H1 (cell line): Measurements from ENCODE around the gene PHLPP1. TPM values are rescaled to one million over a fixed set of nuclear protein-coding genes. Genes with fewer than 3 reads are reported as not detected.

Source experiments
- CTCF ChIA-PET: fragments of 300-600 bp; sonication (Branson Sonifier 250); formaldehyde crosslinking; loops from one replicate; lab custom pipeline; 2021; ENCODE audit not compliant: partially characterized antibody; lab: Charles Lee
- POLR2A ChIA-PET: fragments of 300-600 bp; sonication (Branson Sonifier 250); formaldehyde crosslinking; loops from one replicate; lab custom pipeline; 2021; ENCODE audit warnings: inconsistent platforms; ENCODE audit not compliant: partially characterized antibody; lab: Charles Lee
- DNase-seq, 2 experiments: peaks; one replicate each; pipeline versions ENCODE4 v3.0.0 to v3.0.0-alpha.2; 2010 to 2022; ENCODE audit warnings: low spot score in 2 of 2, low read depth in 1 of 2, mixed read lengths in 1 of 2
- FAIRE-seq: peaks from 2 replicates; lab custom pipeline; 2011; peaks lifted over from hg19 to GRCh38; lab: Jason Lieb, UNC
- H2AFZ ChIP-seq: 2 replicates; pipeline ENCODE4 v1.8.1; 2012; ENCODE audit warnings: low read length, inconsistent platforms
- H2AK5ac ChIP-seq: 2 replicates; pipeline ENCODE4 v1.6.1; 2013; ENCODE audit warnings: low read depth, low read length
- H2BK120ac ChIP-seq: replicated peaks from 2 replicates; pipeline ENCODE3; 2013; ENCODE audit warnings: low read depth, low read length, inconsistent platforms
- H2BK12ac ChIP-seq: 2 replicates; pipeline ENCODE4 v1.6.1; 2013; ENCODE audit warnings: low read depth, low read length
- H2BK15ac ChIP-seq: 2 replicates; pipeline ENCODE4 v1.6.1; 2013; ENCODE audit warnings: low read length
- H2BK20ac ChIP-seq: 2 replicates; pipeline ENCODE4 v1.6.1; 2013; ENCODE audit warnings: low read length
- H2BK5ac ChIP-seq: 2 replicates; pipeline ENCODE4 v1.6.1; 2013; ENCODE audit warnings: low read depth, low read length
- H3K14ac ChIP-seq: 2 replicates; pipeline ENCODE4 v1.6.1; 2013; ENCODE audit warnings: inconsistent platforms; ENCODE audit not compliant: insufficient read length
- H3K18ac ChIP-seq: 2 replicates; pipeline ENCODE4 v1.6.1; 2013; ENCODE audit warnings: low read length; ENCODE audit errors: extremely low read depth
- H3K23ac ChIP-seq: 2 replicates; pipeline ENCODE4 v1.6.1; 2013; ENCODE audit warnings: inconsistent platforms; ENCODE audit not compliant: insufficient read length
- H3K23me2 ChIP-seq: 2 replicates; pipeline ENCODE4 v1.6.1; 2013; ENCODE audit warnings: low read depth, low read length
- H3K27ac ChIP-seq: 2 replicates; pipeline ENCODE4 v1.6.1; 2011; ENCODE audit warnings: low read depth, low read length, inconsistent platforms
- H3K27me3 ChIP-seq, 4 experiments: replicated peaks in 1 of 4; 1 replicate in 1 of 4; 2 replicates in 3 of 4; pipeline versions ENCODE4 v1.6.1 to v1.8.1; 2011 to 2013; ENCODE audit warnings: low read length in 3 of 4, mild to moderate bottlenecking in 3 of 4, inconsistent platforms in 2 of 4, mixed read lengths in 2 of 4, moderate library complexity in 1 of 4; ENCODE audit not compliant: control insufficient read depth in 3 of 4, insufficient read depth in 3 of 4; ENCODE audit errors: extremely low read depth in 1 of 4
- H3K36me3 ChIP-seq, 4 experiments: 2 replicates each; pipeline versions ENCODE4 v1.6.1 to v1.8.1; 2011 to 2013; ENCODE audit warnings: mild to moderate bottlenecking in 4 of 4, low read length in 3 of 4, moderate library complexity in 2 of 4, control low read depth in 1 of 4, inconsistent platforms in 1 of 4; ENCODE audit not compliant: insufficient read depth in 4 of 4, control insufficient read depth in 2 of 4
- H3K4ac ChIP-seq: replicated peaks from 2 replicates; pipeline ENCODE3; 2013; ENCODE audit warnings: low read length, low read depth, mixed read lengths, inconsistent platforms; ENCODE audit not compliant: insufficient read length
- H3K4me1 ChIP-seq, 4 experiments: replicated peaks in 1 of 4; 1 replicate in 1 of 4; 2 replicates in 3 of 4; pipeline versions ENCODE4 v1.6.1 to v1.8.1; 2011 to 2013; ENCODE audit warnings: low read length in 3 of 4, inconsistent platforms in 2 of 4, mixed read lengths in 1 of 4; ENCODE audit not compliant: insufficient read depth in 4 of 4, control insufficient read depth in 3 of 4
- H3K4me2 ChIP-seq, 2 experiments: 2 replicates each; pipeline versions ENCODE4 v1.6.1 to v1.8.1; 2011 to 2013; ENCODE audit warnings: low read depth in 2 of 2, low read length in 2 of 2, control low read depth in 1 of 2, inconsistent platforms in 1 of 2, mild to moderate bottlenecking in 1 of 2; ENCODE audit not compliant: insufficient read depth in 1 of 2
- H3K4me3 ChIP-seq, 4 experiments: fragments of 200-600, 300-600 bp in 1 of 4; sonication (generic), shearing (Covaris generic), sonication (Bioruptor Twin) in 1 of 4; 2 replicates each; pipeline versions ENCODE4 v1.5.1 to v1.8.1; 2011 to 2016; ENCODE audit warnings: low read length in 4 of 4, low read depth in 3 of 4, control low read depth in 2 of 4, inconsistent platforms in 2 of 4, mild to moderate bottlenecking in 2 of 4, mixed read lengths in 1 of 4, moderate library complexity in 1 of 4; ENCODE audit not compliant: insufficient read depth in 2 of 4; ENCODE audit errors: extremely low read depth in 1 of 4
- H3K56ac ChIP-seq: replicated peaks from 2 replicates; pipeline ENCODE3; 2013; ENCODE audit warnings: low read depth, mild to moderate bottlenecking, mixed read lengths, low read length, inconsistent platforms; ENCODE audit not compliant: insufficient read length
- H3K79me1 ChIP-seq: 2 replicates; pipeline ENCODE4 v1.6.1; 2013; ENCODE audit warnings: low read depth, low read length, control low read depth
- H3K79me2 ChIP-seq, 2 experiments: 2 replicates each; pipeline versions ENCODE4 v1.6.1 to v1.8.1; 2012 to 2013; ENCODE audit warnings: low read length in 2 of 2, mild to moderate bottlenecking in 2 of 2, inconsistent platforms in 1 of 2; ENCODE audit not compliant: insufficient read depth in 2 of 2, control insufficient read depth in 1 of 2
- H3K9ac ChIP-seq, 4 experiments: replicated peaks in 1 of 4; 1 replicate in 1 of 4; 2 replicates in 3 of 4; pipeline versions ENCODE4 v1.6.1 to v1.8.1; 2011 to 2013; ENCODE audit warnings: low read depth in 3 of 4, low read length in 3 of 4, control low read depth in 2 of 4, mild to moderate bottlenecking in 2 of 4, moderate library complexity in 2 of 4, inconsistent platforms in 1 of 4; ENCODE audit errors: extremely low read depth in 1 of 4
- H3K9me3 ChIP-seq, 2 experiments: 2 replicates each; pipeline versions ENCODE4 v1.6.1 to v1.8.1; 2012 to 2013; ENCODE audit warnings: mild to moderate bottlenecking in 2 of 2, moderate library complexity in 2 of 2, control low read depth in 1 of 2, inconsistent platforms in 1 of 2, low read depth in 1 of 2, low read length in 1 of 2, mixed read lengths in 1 of 2; ENCODE audit not compliant: insufficient read depth in 2 of 2
- H4K20me1 ChIP-seq, 2 experiments: replicated peaks in 1 of 2; 2 replicates each; pipeline versions ENCODE3 to v1.8.1; 2011 to 2013; ENCODE audit warnings: inconsistent platforms in 2 of 2, low read length in 2 of 2, mild to moderate bottlenecking in 1 of 2; ENCODE audit not compliant: insufficient read depth in 2 of 2, control insufficient read depth in 1 of 2
- H4K5ac ChIP-seq: 2 replicates; pipeline ENCODE4 v1.6.1; 2013; ENCODE audit warnings: low read length, low read depth, mixed read lengths, inconsistent platforms; ENCODE audit not compliant: insufficient read length
- H4K8ac ChIP-seq: 2 replicates; pipeline ENCODE4 v1.8.0; 2013; ENCODE audit warnings: mild to moderate bottlenecking, moderate library complexity, low read length, inconsistent platforms; ENCODE audit not compliant: insufficient read depth; ENCODE audit errors: extremely low read depth
- H4K91ac ChIP-seq: replicated peaks from 2 replicates; pipeline ENCODE3; 2013; ENCODE audit warnings: low read length, mixed read lengths, inconsistent platforms; ENCODE audit not compliant: insufficient read length
- WGBS, 2 experiments: shearing (Covaris generic) in 1 of 2; methylation state at CpG; one replicate each; pipeline versions ENCODE4 v1.1.6 to v1.1.7; 2013 to 2015; ENCODE audit warnings: low lambda C conversion rate in 2 of 2, mixed read lengths in 2 of 2, inconsistent platforms in 1 of 2, low coverage in 1 of 2, missing lambda C conversion rate in 1 of 2; ENCODE audit not compliant: insufficient replicate concordance in 2 of 2, insufficient coverage in 1 of 2, insufficient read length in 1 of 2; ENCODE audit errors: extremely low coverage in 1 of 2, missing lambda C conversion rate in 1 of 2; 5-methylcytosine and 5-hydroxymethylcytosine counted together
- polyA plus RNA-seq, 7 experiments: library from polyadenylated mRNA; depleted of rRNA in 3 of 7; stranded (reverse) in 5 of 7; unstranded in 2 of 7; fragments of >200 nt in 5 of 7; fragments of 200-250 nt in 2 of 7; gene quantifications; 1 replicate in 5 of 7; 2 replicates in 1 of 7; 4 replicates in 1 of 7; pipeline versions ENCODE4 v1.2.1 to v1.2.3, GENCODE V29; 2011 to 2013; ENCODE audit warnings: missing spikeins in 2 of 7, mixed read lengths in 2 of 7
- total RNA-seq: library from RNA; stranded (reverse); fragmentation: NEBNext Ultra II Directional; extraction: Animal tissue kit (Norgen Biotek cat#: 25700); gene quantifications from 2 replicates; pipeline ENCODE4 v1.2.1, GENCODE V29; 2021

Gene PHLPP1
- total and polyA plus RNA-seq, 2 of the 8 experiments (the other 6 are each of a cell fraction or from before 2014, with no cell fraction given), result 28.0 to 66.3 TPM

- Histone ChIP-seq H2BK15ac (no peak overlapping the region), H3K4me2 (no peak overlapping the region), H3K4ac (no peak overlapping the region), H3K79me1 (no peaks in the 10 kb centered on the region; the same call in 1 of the 2 replicates), H3K9ac (no peak overlapping the region), H3K36me3 (peaks cover 3 to 36% (median 17%) of the 10 kb centered on the region in 4 experiments; a peak in 7 of 8 replicates), H3K79me2 (no peaks in the 10 kb centered on the region), H3K23ac (no peak overlapping the region), H3K18ac (no peak overlapping the region), H2BK120ac (no peak overlapping the region), H3K4me3 (no peak overlapping the region), H3K9me3 (no peaks in the 10 kb centered on the region), H3K14ac (no peak overlapping the region), H2BK20ac (no peak overlapping the region), H2BK12ac (no peak overlapping the region), H4K20me1 (peaks cover 0 to 2% of the 10 kb centered on the region in 2 experiments), H3K4me1 (peaks cover 0 to 11% (median 6%) of the 10 kb centered on the region in 4 experiments; a peak in 2 of 7 replicates), H4K8ac (no peak overlapping the region), H2AK5ac (no peak overlapping the region), H2AFZ (no peak overlapping the region), H2BK5ac (no peak overlapping the region), H3K27me3 (peaks cover 0 to 1% (median 0%) of the 10 kb centered on the region in 4 experiments; a peak in 1 of 7 replicates), H3K27ac (no peak overlapping the region), H3K23me2 (no peaks in the 10 kb centered on the region), H3K56ac (no peak overlapping the region), H4K5ac (no peak overlapping the region), H4K91ac (no peak overlapping the region)
- POLR2A ChIA-PET, result interaction anchor here (1.0 kb wide), 1 partner anchor 28 kb away, joined by 3 read pairs; no protein-coding TSS in a partner anchor
- CTCF ChIA-PET, result interaction anchor here (0.8 to 1.8 kb wide), 2 partner anchors 9 to 319 kb away, joined by 3 to 6 read pairs; no protein-coding TSS in a partner anchor
- DNase-seq, result no peak
- WGBS, 2 experiments, result 94% methylated on average over 5 of the region's 5 CpGs; no CpG with 5 or more reads in 1 of the 2 experiments
- no peak for FAIRE-seq
Observed at GRCh38 chr18:62902776-62903175, 187.4 kb downstream of the PHLPP1 start.
